Sigmoid colon (tissue), 7 donors: ENCODE data around the gene LSMEM2. TPM values are rescaled to one million over a fixed set of nuclear protein-coding genes. Genes with fewer than 3 reads are reported as not detected.

Experiments
- DNase-seq: peaks from one replicate; pipeline ENCODE4 v3.0.0-alpha.2; 2019
- H3K27ac ChIP-seq, 4 donors: fragments of 200-600 bp; sonication (generic); one replicate each; pipeline ENCODE4 v1.5.1; 2016 to 2019; ENCODE audit warnings: mild to moderate bottlenecking in 1 of 4
- H3K27me3 ChIP-seq, 3 donors: fragments of 200-600 bp; sonication (generic); one replicate each; pipeline ENCODE4 v1.5.1; 2019; ENCODE audit warnings: mild to moderate bottlenecking in 1 of 3
- H3K36me3 ChIP-seq, 4 donors: fragments of 200-600 bp; sonication (generic); one replicate each; pipeline ENCODE4 v1.5.1; 2016 to 2019
- H3K4me1 ChIP-seq, 4 donors: fragments of 200-600 bp; sonication (generic); one replicate each; pipeline ENCODE4 v1.5.1; 2017 to 2019
- H3K4me3 ChIP-seq, 4 donors: fragments of 200-600 bp; sonication (generic); one replicate each; pipeline ENCODE4 v1.5.1; 2017 to 2019; ENCODE audit warnings: mild to moderate bottlenecking in 2 of 4, moderate library complexity in 1 of 4
- H3K9me3 ChIP-seq, 4 donors: fragments of 200-600 bp in 3 of 4; sonication (generic) in 3 of 4; one replicate each; pipeline versions ENCODE4 v1.5.1 to v1.6.1; 2013 to 2019
- EP300 ChIP-seq, 4 donors: sonication (generic); formaldehyde crosslinking; IDR thresholded peaks; one replicate each; pipeline ENCODE4 v1.6.1; 2017; ENCODE audit warnings: antibody characterized with exemption in 4 of 4
- POLR2A ChIP-seq, 2 donors: fragments of 450-650 bp; IDR thresholded peaks; one replicate each; pipeline ENCODE4 v1.6.1; 2016; ENCODE audit warnings: antibody characterized with exemption in 2 of 2, mild to moderate bottlenecking in 2 of 2, moderate library complexity in 2 of 2
- POLR2AphosphoS5 ChIP-seq, 4 donors: sonication (generic); formaldehyde crosslinking; IDR thresholded peaks; one replicate each; pipeline ENCODE4 v1.6.1; 2017; ENCODE audit warnings: antibody characterized with exemption in 4 of 4
- WGBS, 2 donors: extraction: QIAGEN DNeasy Blood & Tissue Kit; methylation state at CpG; one replicate each; pipeline ENCODE4 v1.1.7; 2013; 5-methylcytosine and 5-hydroxymethylcytosine counted together
- intact Hi-C: fragments of 100-400 bp; cut with DNase I; formaldehyde crosslinking; loops from one replicate; pipeline ENCODE4 v1.15.1; 2023
- polyA plus RNA-seq, 3 donors: library from polyadenylated mRNA; stranded (reverse); fragments of 200-250 nt; gene quantifications; one replicate each; pipeline ENCODE4 v1.2.3, GENCODE V29; 2013
- total RNA-seq, 4 donors: library from RNA; depleted of rRNA; stranded (reverse); fragments of >200 nt; gene quantifications; one replicate each; pipeline ENCODE4 v1.1.0, GENCODE V29; 2016
- TF ChIP-seq, protein P1 (sequence below), 4 experiments: fragments of 450-650 bp in 3 of 4; fragments of 200-600 bp in 1 of 4; IDR thresholded peaks; one replicate each; pipeline ENCODE4 v1.5.1; 2016 to 2019; ENCODE audit warnings: antibody characterized with exemption in 4 of 4, mild to moderate bottlenecking in 3 of 4, moderate library complexity in 2 of 4
- donor health status: healthy with polysubstance abuse.
- donor health status: Bipolar disorder and iron deficiency.
- donor health status: healthy.

LSMEM2 gene
- total and polyA plus RNA-seq, 7 donors, result 0.13 to 0.46 TPM; not detected in 5

- Histone ChIP-seq H3K4me3 (no peak overlapping the region), H3K9me3 (no peaks in the 10 kb centered on the region), H3K27me3 (no peaks in the 10 kb centered on the region), H3K36me3 (no peaks in the 10 kb centered on the region), H3K27ac (no peak overlapping the region), H3K4me1 (peaks cover 0 to 28% (median 18%) of the 10 kb centered on the region in 4 donors)
- WGBS, 2 donors, result 60 to 88% methylated on average over 3 of the region's 3 CpGs
- TF ChIP-seq EP300 (IDR thresholded peaks at IDR 0.05) (no peak), POLR2A (IDR thresholded peaks at IDR 0.05) (no peak), POLR2AphosphoS5 (IDR thresholded peaks at IDR 0.05) (no peak)
- TF ChIP-seq, protein P1, sequence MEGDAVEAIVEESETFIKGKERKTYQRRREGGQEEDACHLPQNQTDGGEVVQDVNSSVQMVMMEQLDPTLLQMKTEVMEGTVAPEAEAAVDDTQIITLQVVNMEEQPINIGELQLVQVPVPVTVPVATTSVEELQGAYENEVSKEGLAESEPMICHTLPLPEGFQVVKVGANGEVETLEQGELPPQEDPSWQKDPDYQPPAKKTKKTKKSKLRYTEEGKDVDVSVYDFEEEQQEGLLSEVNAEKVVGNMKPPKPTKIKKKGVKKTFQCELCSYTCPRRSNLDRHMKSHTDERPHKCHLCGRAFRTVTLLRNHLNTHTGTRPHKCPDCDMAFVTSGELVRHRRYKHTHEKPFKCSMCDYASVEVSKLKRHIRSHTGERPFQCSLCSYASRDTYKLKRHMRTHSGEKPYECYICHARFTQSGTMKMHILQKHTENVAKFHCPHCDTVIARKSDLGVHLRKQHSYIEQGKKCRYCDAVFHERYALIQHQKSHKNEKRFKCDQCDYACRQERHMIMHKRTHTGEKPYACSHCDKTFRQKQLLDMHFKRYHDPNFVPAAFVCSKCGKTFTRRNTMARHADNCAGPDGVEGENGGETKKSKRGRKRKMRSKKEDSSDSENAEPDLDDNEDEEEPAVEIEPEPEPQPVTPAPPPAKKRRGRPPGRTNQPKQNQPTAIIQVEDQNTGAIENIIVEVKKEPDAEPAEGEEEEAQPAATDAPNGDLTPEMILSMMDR (IDR thresholded peaks at IDR 0.05), result no peak
- DNase-seq, result no peak
- intact Hi-C loops, result no loop called here
These were observed 46.6 kb upstream of the LSMEM2 start for GRCh38 chr3:50232303-50232702.

DNA sequence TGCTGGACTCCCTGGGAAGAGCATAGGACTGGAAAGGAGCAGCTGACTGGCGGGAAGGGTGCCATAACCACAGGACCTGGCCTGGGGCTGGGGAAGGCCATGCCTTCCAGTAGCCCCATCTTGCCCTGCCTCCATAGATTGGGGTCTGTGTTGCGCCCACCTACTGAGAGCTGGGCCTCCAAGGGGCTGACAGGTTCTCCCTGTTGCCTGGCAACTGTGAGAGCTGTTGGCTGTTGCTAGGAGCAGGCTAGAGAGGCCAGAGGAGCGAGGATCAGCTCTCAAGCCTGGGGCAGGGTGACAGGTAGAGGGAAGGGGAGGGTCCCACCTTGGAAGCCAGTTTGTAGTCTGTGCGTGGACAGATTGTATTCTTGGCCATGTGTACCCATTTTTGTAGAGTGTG lies 45.7 kb upstream of the LSMEM2 start:
- TF ChIP-seq POLR2AphosphoS5 (IDR thresholded peaks at IDR 0.05) (no peak), EP300 (IDR thresholded peaks at IDR 0.05) (no peak), POLR2A (IDR thresholded peaks at IDR 0.05) (no peak)
- TF ChIP-seq, protein P1 (IDR thresholded peaks at IDR 0.05), result no peak
- intact Hi-C loops, result no loop called here
- WGBS, 2 donors, result 89 to 90% methylated on average over 4 of the region's 4 CpGs

DNA sequence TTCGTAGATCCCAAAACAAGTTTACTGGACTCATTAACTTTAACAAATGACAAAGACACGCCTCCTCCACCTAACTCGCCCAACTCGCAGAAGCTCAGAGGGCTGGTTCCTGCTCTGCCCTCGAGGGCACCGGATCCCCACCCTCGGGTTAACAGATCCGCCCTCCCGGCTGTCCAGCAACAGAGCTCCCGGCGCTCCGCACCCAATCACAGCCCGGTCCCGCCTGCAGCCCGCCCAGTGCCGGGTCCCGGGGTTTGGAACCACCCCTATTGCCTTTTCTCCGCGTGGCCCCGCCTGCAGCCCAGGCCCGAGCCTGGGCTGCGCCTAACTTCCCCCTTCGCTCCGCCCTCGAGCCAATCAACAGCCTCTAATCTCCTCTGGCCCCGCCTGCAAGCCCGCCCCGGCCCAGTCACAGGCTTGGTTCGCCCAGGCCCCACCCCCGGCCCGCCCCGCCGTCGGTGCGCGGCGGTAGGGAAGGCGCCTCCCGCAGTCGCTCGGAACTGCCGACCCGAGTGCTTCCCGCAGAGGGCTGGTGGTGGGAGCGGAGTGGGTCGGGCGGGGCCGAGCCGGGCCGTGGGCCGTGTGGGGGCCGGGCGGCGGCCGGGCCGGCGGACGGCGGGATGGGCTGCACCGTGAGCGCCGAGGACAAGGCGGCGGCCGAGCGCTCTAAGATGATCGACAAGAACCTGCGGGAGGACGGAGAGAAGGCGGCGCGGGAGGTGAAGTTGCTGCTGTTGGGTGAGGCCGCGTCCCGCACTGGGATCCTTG lies 43.0 kb upstream of the LSMEM2 start, which contains the start of gene GNAI2:
GNAI2 (plus strand) TSS at position 489 of the 768 bp plus-strand sequence; CDS start at position 621, 132 bp downstream.
- intact Hi-C loops, result no loop called here
- Histone ChIP-seq H3K4me3 (peak within 1 kb of the TSS; percentile 63 to 96 (median 74)), H3K27ac (peak within 1 kb of the TSS; percentile 87 to 94 (median 90)), H3K36me3 (no peaks in the 10 kb centered on the region), H3K27me3 (no peaks in the 10 kb centered on the region), H3K4me1 (peaks cover 0 to 53% (median 39%) of the 10 kb centered on the region in 4 donors), H3K9me3 (no peaks in the 10 kb centered on the region)
- no peak for TF ChIP-seq EP300 (IDR thresholded peaks at IDR 0.05)
- TF ChIP-seq, protein P1 (IDR thresholded peaks at IDR 0.05), result no peak
- peak; percentile 94 to 98 (median 97) for TF ChIP-seq POLR2AphosphoS5 (IDR thresholded peaks at IDR 0.05)
- TF ChIP-seq POLR2A (IDR thresholded peaks at IDR 0.05), result peak; percentile 30 to 40
- 0 to 1% methylated on average over 75 of the region's 75 CpGs for WGBS, 2 donors
- peak; percentile 100 for DNase-seq

More for the DNA sequence above, 45.7 kb upstream of the LSMEM2 start:
- H3K36me3 ChIP-seq, result no peaks in the 10 kb centered on the region
- no peak for DNase-seq
- H3K27ac ChIP-seq, result no peak overlapping the region
- no peak overlapping the region for H3K4me3 ChIP-seq
- no peaks in the 10 kb centered on the region for H3K9me3 ChIP-seq
- peaks cover 0 to 30% (median 15%) of the 10 kb centered on the region in 4 donors for H3K4me1 ChIP-seq
- no peaks in the 10 kb centered on the region for H3K27me3 ChIP-seq

DNA sequence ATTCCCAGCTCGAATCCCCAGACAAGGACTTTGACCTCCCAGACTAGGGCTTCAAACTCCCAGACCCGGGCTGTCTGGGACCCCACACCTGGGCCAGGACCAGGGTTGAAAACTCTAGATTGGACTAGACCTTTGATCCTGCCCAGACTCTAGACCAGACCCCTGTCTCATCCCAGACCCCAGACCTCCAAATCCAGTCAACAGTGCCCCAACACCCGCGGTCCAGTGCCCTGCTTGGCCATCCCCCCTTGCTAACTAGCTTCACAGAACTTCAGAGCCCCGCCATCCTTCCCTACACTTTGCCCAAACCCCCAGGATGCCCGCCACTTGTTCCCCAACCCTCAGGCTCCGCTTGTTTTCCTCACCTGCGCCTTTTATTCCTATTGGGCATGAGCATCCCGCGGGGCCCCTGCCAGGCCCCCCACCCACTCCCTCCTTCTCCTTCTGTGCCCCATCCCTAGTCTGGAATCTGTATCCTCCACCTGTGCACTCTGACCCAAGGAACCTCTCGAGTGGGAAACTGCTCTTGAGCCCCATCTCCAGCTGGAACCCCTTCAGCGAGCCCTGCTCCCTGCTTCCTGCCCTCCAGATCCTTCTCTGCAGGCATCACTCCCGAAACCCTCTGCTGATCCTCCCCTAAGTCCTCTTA lies 42.3 kb upstream of the LSMEM2 start:
- Histone ChIP-seq H3K9me3 (no peaks in the 10 kb centered on the region), H3K27ac (peak overlapping the region; percentile 87 to 94 (median 90)), H3K36me3 (no peaks in the 10 kb centered on the region), H3K4me3 (peak overlapping the region; percentile 63 to 96 (median 74)), H3K4me1 (peaks cover 0 to 60% (median 46%) of the 10 kb centered on the region in 4 donors), H3K27me3 (no peaks in the 10 kb centered on the region)
- DNase-seq, result no peak
- 3 to 21% methylated on average over 13 of the region's 13 CpGs for WGBS, 2 donors
- peak in 1 of 4 donors; percentile 4 for TF ChIP-seq POLR2AphosphoS5 (IDR thresholded peaks at IDR 0.05)
- TF ChIP-seq POLR2A (IDR thresholded peaks at IDR 0.05), result no peak
- intact Hi-C loops, result no loop called here

- no peaks in the 10 kb centered on the region for H3K36me3 ChIP-seq
- H3K27me3 ChIP-seq, result no peaks in the 10 kb centered on the region
- DNase-seq, result no peak
- H3K4me1 ChIP-seq, result peaks cover 0 to 66% (median 52%) of the 10 kb centered on the region in 4 donors
- peak overlapping the region; percentile 63 to 96 (median 74) for H3K4me3 ChIP-seq
- peak overlapping the region; percentile 87 to 94 (median 90) for H3K27ac ChIP-seq
- no peaks in the 10 kb centered on the region for H3K9me3 ChIP-seq
- intact Hi-C loops, result no loop called here
- WGBS, 2 donors, result 14 to 50% methylated on average over 7 of the region's 7 CpGs
- TF ChIP-seq, protein P1 (IDR thresholded peaks at IDR 0.05), result no peak
- TF ChIP-seq POLR2AphosphoS5 (IDR thresholded peaks at IDR 0.05) (peak in 1 of 4 donors; percentile 4), POLR2A (IDR thresholded peaks at IDR 0.05) (no peak), EP300 (IDR thresholded peaks at IDR 0.05) (no peak)
These were observed 41.7 kb upstream of the LSMEM2 start for GRCh38 chr3:50237133-50237651.
